Measurements from ENCODE around the gene LIMCH1.

LIMCH1 gene

DNA sequence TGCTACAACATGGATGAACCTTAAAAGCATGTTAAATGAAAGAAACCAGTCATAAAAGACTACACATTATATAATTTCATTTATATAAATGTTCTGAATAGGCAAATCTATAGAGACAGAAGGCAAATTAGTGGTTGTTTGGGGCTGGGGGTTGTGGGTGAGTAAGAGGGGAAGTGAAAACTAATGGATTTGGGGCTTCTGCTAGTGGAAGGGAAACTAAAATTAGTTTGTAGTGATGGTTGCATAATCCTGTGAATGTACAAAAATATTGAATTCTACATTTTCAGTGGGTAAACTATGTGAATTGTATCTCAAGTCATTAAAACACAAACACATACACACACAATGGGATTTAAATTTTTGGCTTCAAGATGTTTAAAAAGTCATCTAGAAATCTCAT, 25.4 kb upstream of the LIMCH1 start:
- no peak overlapping the region for H3K4me3 ChIP-seq
- H3K4me1 ChIP-seq = peaks cover 0 to 23% (median 11%) of the 10 kb centered on the region in 4 donors
- no peaks in the 10 kb centered on the region for H3K27me3 ChIP-seq
- peaks cover 0 to 6% (median 0%) of the 10 kb centered on the region in 3 donors for H3K36me3 ChIP-seq
- H3K27ac ChIP-seq = no peak overlapping the region
- intact Hi-C loops (cut with DNase I; ENCODE audit: low total_unique reads) = no loop called here
- no peak for DNase-seq
- no peaks in the 10 kb centered on the region for H3K9me3 ChIP-seq
- TF ChIP-seq, protein P1, sequence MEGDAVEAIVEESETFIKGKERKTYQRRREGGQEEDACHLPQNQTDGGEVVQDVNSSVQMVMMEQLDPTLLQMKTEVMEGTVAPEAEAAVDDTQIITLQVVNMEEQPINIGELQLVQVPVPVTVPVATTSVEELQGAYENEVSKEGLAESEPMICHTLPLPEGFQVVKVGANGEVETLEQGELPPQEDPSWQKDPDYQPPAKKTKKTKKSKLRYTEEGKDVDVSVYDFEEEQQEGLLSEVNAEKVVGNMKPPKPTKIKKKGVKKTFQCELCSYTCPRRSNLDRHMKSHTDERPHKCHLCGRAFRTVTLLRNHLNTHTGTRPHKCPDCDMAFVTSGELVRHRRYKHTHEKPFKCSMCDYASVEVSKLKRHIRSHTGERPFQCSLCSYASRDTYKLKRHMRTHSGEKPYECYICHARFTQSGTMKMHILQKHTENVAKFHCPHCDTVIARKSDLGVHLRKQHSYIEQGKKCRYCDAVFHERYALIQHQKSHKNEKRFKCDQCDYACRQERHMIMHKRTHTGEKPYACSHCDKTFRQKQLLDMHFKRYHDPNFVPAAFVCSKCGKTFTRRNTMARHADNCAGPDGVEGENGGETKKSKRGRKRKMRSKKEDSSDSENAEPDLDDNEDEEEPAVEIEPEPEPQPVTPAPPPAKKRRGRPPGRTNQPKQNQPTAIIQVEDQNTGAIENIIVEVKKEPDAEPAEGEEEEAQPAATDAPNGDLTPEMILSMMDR (IDR thresholded peaks at IDR 0.05) = no peak

DNA sequence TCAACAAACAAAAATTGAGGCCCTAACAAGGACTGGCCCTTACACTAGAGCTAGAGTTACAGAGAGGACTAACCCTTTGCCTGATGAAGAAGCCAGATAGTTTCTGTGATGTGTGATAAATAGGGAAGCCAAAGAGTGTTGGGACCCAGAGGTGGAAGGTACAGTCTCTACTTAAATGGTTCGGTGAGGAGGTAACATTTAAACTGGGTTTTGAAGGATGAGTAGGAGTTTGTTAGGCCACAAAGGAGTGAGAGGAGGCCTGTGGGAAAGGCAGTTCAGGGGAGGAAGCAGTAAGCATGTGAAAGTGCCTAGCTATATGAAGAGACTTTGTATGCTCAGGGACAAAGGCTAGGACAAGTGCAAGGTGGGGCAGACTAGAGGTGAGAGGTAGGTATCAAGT, 23.8 kb upstream of the LIMCH1 start:
- Histone ChIP-seq H3K27ac (no peak overlapping the region), H3K27me3 (no peaks in the 10 kb centered on the region), H3K36me3 (peaks cover 0 to 6% (median 0%) of the 10 kb centered on the region in 3 donors), H3K9me3 (no peaks in the 10 kb centered on the region), H3K4me1 (peaks cover 0 to 7% (median 7%) of the 10 kb centered on the region in 4 donors), H3K4me3 (no peak overlapping the region)
- TF ChIP-seq, protein P1 (IDR thresholded peaks at IDR 0.05) = no peak
- no peak for DNase-seq
- intact Hi-C loops (cut with DNase I; ENCODE audit: low total_unique reads) = no loop called here

DNA sequence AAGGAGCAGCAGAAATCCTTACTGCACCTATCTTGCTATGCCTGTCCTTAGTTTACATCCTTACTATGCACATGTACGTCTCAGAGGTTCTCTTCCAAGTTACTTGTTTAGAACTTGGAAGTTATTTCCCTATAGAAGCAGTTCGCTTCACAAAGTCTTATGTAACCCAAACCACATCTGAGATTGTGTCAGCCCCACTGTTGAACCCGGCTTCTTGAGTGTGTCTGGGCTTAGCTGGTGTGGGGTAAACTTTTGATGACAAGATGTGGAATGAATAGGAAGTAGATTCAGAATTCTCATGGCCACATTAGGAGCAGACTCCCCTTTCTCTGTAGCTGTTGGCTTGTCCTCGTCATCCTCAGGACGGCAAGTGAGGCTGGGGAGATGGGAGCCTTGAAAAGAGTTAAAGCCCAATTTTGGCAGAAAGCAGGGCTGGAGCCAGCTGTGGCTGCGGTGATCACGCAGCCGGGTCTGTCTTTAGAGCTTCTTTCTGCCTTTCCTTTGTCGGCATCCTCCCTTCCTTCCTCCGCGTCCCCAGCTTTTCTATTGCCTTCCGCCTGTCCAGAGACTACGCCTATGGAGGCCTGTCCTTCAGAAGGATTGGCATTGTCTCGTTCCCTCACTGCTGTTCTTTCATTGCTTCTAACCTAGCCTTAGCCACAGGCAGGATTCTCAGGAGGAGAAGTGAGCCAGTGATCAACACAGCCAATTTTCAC, 23.0 kb upstream of the LIMCH1 start:
- no peak overlapping the region for H3K27ac ChIP-seq

DNA sequence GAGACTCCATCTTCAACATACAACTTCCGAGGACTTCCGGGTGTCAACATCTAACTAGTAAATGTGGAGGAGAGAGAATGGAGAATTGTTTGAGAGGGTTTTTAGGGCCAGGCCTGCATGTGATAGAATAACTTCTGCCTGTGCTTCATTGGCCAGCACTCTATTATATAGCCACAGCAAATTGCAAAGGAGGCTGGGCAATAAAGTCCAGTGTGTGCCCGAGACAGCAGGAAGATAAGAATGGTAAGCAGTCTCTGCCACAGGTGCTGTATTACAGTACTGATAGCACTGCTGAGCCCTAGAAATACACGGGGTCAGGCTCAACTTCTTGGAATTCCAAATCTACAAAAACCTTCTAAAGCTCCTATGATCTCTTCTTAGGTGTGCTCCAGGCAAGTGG, 20.8 kb upstream of the LIMCH1 start:
- Histone ChIP-seq H3K4me3 (no peak overlapping the region), H3K9me3 (no peaks in the 10 kb centered on the region), H3K4me1 (no peaks in the 10 kb centered on the region), H3K27ac (no peak overlapping the region), H3K27me3 (no peaks in the 10 kb centered on the region), H3K36me3 (peaks cover 0 to 6% (median 0%) of the 10 kb centered on the region in 3 donors)
- TF ChIP-seq, protein P1 (IDR thresholded peaks at IDR 0.05) = no peak
- DNase-seq = no peak
- intact Hi-C loops (cut with DNase I; ENCODE audit: low total_unique reads) = no loop called here

More for the DNA sequence above, 23.0 kb upstream of the LIMCH1 start:
- H3K36me3 ChIP-seq = peaks cover 0 to 6% (median 0%) of the 10 kb centered on the region in 3 donors
- no peaks in the 10 kb centered on the region for H3K9me3 ChIP-seq
- intact Hi-C loops (cut with DNase I; ENCODE audit: low total_unique reads) = no loop called here
- no peaks in the 10 kb centered on the region for H3K27me3 ChIP-seq
- TF ChIP-seq, protein P1 (IDR thresholded peaks at IDR 0.05) = no peak
- DNase-seq = no peak
- peaks cover 0 to under 1% (median 0%) of the 10 kb centered on the region in 4 donors for H3K4me1 ChIP-seq
- no peak overlapping the region for H3K4me3 ChIP-seq

DNA sequence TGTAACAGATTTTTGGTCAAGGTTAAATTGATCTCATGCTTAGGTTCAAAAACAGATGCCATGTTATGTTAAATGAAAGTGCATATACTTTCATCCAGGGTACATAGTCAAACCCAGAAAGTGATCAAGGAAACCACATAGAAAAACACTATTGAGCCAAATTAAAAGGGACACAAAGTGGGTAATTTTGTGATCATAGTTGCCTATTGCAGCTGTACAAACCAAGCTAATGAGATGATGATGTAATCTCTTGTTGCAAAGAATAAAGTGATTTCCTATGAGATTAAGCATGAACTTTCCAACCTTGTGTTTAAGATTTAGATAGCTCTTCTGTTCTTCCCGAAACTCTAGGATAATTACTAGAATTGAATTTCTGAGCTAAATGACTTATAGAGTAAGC, 20.2 kb upstream of the LIMCH1 start:
- TF ChIP-seq, protein P1 (IDR thresholded peaks at IDR 0.05) = no peak
- Histone ChIP-seq H3K4me3 (no peak overlapping the region), H3K9me3 (no peaks in the 10 kb centered on the region), H3K4me1 (no peaks in the 10 kb centered on the region), H3K27ac (no peak overlapping the region), H3K36me3 (peaks cover 0 to 6% (median 0%) of the 10 kb centered on the region in 3 donors), H3K27me3 (no peaks in the 10 kb centered on the region)
- intact Hi-C loops (cut with DNase I; ENCODE audit: low total_unique reads) = no loop called here
- DNase-seq = no peak

Data from tibial artery (tissue), 4 donors.